ENCODE results near the gene ASB15.

- TF ChIP-seq CTCF (IDR thresholded peaks at IDR 0.05) (no peak), PBX3 (IDR thresholded peaks at IDR 0.05) (no peak), REST (IDR thresholded peaks at IDR 0.05) (no peak), SMC3 (IDR thresholded peaks at IDR 0.05) (no peak), MAX (IDR thresholded peaks at IDR 0.05) (no peak), HMGXB4 (CRISPR knock-in tag; IDR thresholded peaks at IDR 0.05; ENCODE audit: borderline replicate concordance) (no peak), ATOH8 (CRISPR knock-in tag; IDR thresholded peaks at IDR 0.05; ENCODE audit: low read depth) (no peak), ZFP36 (IDR thresholded peaks at IDR 0.05; ENCODE audit: borderline replicate concordance, partially characterized antibody) (no peak), KDM5A (IDR thresholded peaks at IDR 0.05) (no peak), POLR2A (IDR thresholded peaks at IDR 0.05; ENCODE audit: low read length) (no peak), RFX5 (IDR thresholded peaks at IDR 0.05) (no peak), FOSL2 (IDR thresholded peaks at IDR 0.05) (no peak), FOSL2 (CRISPR knock-in tag; IDR thresholded peaks at IDR 0.05) (no peak), RNF2 (IDR thresholded peaks at IDR 0.05; ENCODE audit: borderline replicate concordance, low read depth) (no peak), SREBF2 (IDR thresholded peaks at IDR 0.05) (no peak)
Measured at GRCh38 chr7:123647106-123647730, 45.6 kb downstream of the ASB15 start.

Data from A549 (cell line).